GM13976 (cell line): ENCODE measurements around the gene ZCCHC18.

Experiments
- DNase-seq: peaks from one replicate; pipeline ENCODE4 v3.0.0; 2012; ENCODE audit warnings: low spot score
- CTCF ChIP-seq: IDR thresholded peaks from 2 replicates; pipeline ENCODE4 v1.5.1; 2012; ENCODE audit warnings: borderline replicate concordance, mild to moderate bottlenecking; ENCODE audit not compliant: insufficient read depth; ENCODE audit errors: extremely low read depth, missing control alignments, control extremely low read depth
- in situ Hi-C: fragments of 300-500 bp; cut with MboI; formaldehyde crosslinking; loops from one replicate; pipeline ENCODE4 v1.12.0; 2022; ENCODE audit warnings: low sequenced_read_pairs, mixed read lengths, inconsistent platforms; ENCODE audit not compliant: unreplicated experiment

Gene ZCCHC18

DNA sequence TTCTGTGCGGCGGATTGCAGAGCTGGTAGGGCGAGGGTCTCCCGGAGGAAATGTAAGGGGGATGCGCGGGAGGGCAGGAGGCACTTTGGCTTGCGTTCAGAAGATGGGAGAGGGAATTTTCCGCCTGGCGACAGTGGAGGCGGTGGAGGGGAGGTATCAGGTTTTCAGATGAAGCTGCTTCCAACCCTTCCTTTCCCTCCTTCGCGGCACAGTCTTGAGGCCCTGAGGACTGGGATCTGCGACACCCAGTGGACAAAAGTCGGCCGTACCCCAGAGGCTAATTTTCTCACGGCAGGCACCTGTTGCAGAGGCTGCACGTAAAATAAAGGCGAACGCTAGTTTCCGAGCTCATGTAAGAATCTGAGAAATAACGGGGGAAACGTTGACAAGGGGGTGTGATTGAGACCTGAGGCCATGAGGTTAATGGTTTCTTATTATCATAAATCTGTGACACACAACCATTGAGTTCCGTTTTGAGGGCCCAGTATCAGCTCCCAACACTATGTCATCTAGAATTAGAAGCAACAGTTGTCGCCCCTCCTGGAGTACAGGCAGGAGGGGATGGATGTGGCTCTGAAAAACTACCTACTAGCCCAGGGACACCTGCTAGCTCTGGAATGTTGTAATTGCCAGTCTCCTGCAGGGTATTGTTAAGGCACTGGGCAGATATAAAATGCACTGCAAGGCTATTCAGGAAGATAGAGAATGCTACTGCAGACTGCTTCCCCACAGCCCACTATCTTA, 1.1 kb downstream of the ZCCHC18 start:
- in situ Hi-C loops = loop anchor here (25.0 kb wide), 2 partner anchors 101 to 276 kb away; partner anchors contain the start of genes H2BW1 and RAB9B
- DNase-seq = peak; percentile 47
- peak; percentile 55 for TF ChIP-seq CTCF

GRCh38 chrX:104117759-104118158, 5.4 kb downstream of the ZCCHC18 start:
- DNase-seq = no peak
- in situ Hi-C loops = loop anchor here (25.0 kb wide), 2 partner anchors 105 to 280 kb away; partner anchors contain the start of genes H2BW1 and RAB9B
- TF ChIP-seq CTCF = no peak

- TF ChIP-seq CTCF = no peak
- DNase-seq = no peak
- in situ Hi-C loops = loop anchor here (25.0 kb wide), 2 partner anchors 106 to 281 kb away; partner anchors contain the start of genes H2BW1 and RAB9B
These were observed 6.4 kb downstream of the ZCCHC18 start for GRCh38 chrX:104118765-104119164.

DNA sequence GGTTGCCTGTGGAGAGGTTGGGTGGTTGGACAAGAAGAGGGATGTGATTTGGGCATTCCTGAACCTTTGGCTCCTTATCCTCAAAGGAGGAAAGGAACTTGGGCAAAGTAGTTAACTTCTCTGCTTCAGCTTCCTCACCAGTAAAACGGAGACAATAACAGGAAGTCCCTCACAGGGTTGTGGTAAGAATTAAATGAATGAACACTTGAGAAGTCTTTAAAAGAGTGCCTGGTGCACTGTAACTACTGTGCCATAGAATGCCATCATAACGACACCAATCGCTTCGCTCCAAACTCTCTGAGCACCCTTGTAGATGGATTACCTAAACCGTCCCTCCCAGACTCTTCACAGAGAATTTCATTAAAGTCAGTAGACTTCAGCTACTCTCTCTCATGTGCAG, 10.5 kb downstream of the ZCCHC18 start:
- no peak for TF ChIP-seq CTCF
- in situ Hi-C loops = loop anchor here (25.0 kb wide), 2 partner anchors 111 to 286 kb away; partner anchors contain the start of genes H2BW1 and RAB9B
- DNase-seq = no peak

GRCh38 chrX:104126856-104127255, 14.5 kb downstream of the ZCCHC18 start:
- no peak for TF ChIP-seq CTCF
- in situ Hi-C loops = no loop called here
- no peak for DNase-seq

- in situ Hi-C loops = no loop called here
- no peak for DNase-seq
- TF ChIP-seq CTCF = no peak
These were observed 18.5 kb downstream of the ZCCHC18 start for GRCh38 chrX:104130808-104131207.
